ENCODE measurements around the gene CALCOCO2. TPM values are rescaled to one million over a fixed set of nuclear protein-coding genes. Genes with fewer than 3 reads are reported as not detected.

Gene CALCOCO2
- total and polyA plus RNA-seq, 2 of the 13 experiments (the other 11 are each of a cell fraction or from before 2014, with no cell fraction given) = 72.9 to 111 TPM

GRCh38 chr17:48804936-48805411 is 25.9 kb upstream of the CALCOCO2 start (continued):
- TF ChIP-seq, protein P1, sequence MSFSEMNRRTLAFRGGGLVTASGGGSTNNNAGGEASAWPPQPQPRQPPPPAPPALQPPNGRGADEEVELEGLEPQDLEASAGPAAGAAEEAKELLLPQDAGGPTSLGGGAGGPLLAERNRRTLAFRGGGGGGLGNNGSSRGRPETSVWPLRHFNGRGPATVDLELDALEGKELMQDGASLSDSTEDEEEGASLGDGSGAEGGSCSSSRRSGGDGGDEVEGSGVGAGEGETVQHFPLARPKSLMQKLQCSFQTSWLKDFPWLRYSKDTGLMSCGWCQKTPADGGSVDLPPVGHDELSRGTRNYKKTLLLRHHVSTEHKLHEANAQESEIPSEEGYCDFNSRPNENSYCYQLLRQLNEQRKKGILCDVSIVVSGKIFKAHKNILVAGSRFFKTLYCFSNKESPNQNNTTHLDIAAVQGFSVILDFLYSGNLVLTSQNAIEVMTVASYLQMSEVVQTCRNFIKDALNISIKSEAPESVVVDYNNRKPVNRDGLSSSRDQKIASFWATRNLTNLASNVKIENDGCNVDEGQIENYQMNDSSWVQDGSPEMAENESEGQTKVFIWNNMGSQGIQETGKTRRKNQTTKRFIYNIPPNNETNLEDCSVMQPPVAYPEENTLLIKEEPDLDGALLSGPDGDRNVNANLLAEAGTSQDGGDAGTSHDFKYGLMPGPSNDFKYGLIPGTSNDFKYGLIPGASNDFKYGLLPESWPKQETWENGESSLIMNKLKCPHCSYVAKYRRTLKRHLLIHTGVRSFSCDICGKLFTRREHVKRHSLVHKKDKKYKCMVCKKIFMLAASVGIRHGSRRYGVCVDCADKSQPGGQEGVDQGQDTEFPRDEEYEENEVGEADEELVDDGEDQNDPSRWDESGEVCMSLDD (CRISPR knock-in tag; IDR thresholded peaks at IDR 0.05; ENCODE audit: borderline replicate concordance) = no peak
- TF ChIP-seq, protein P2, sequence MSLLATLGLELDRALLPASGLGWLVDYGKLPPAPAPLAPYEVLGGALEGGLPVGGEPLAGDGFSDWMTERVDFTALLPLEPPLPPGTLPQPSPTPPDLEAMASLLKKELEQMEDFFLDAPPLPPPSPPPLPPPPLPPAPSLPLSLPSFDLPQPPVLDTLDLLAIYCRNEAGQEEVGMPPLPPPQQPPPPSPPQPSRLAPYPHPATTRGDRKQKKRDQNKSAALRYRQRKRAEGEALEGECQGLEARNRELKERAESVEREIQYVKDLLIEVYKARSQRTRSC (CRISPR knock-in tag; IDR thresholded peaks at IDR 0.05; ENCODE audit: low read depth) = no peak
- no peak for TF ChIP-seq SRSF1 (optimal IDR thresholded peaks at IDR 0.05; ENCODE audit: low read depth, low read length)
- TF ChIP-seq PLRG1 (conservative IDR thresholded peaks at IDR 0.05) = no peak
- no peak for TF ChIP-seq ZKSCAN1 (IDR thresholded peaks at IDR 0.05; ENCODE audit: low read length)
- TF ChIP-seq EHMT2 (IDR thresholded peaks at IDR 0.05; ENCODE audit: borderline replicate concordance, low read depth, low read length) = no peak
- TF ChIP-seq ZFP36L2 (CRISPR knock-in tag; IDR thresholded peaks at IDR 0.05) = 0 out of 2 replicates have a peak, but pooled peaks have one; percentile 17
- TF ChIP-seq, protein P3, sequence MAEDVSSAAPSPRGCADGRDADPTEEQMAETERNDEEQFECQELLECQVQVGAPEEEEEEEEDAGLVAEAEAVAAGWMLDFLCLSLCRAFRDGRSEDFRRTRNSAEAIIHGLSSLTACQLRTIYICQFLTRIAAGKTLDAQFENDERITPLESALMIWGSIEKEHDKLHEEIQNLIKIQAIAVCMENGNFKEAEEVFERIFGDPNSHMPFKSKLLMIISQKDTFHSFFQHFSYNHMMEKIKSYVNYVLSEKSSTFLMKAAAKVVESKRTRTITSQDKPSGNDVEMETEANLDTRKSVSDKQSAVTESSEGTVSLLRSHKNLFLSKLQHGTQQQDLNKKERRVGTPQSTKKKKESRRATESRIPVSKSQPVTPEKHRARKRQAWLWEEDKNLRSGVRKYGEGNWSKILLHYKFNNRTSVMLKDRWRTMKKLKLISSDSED (CRISPR knock-in tag; IDR thresholded peaks at IDR 0.05) = no peak
- no peak for TF ChIP-seq ZNF281 (CRISPR knock-in tag; IDR thresholded peaks at IDR 0.05; ENCODE audit: borderline replicate concordance)
- no peak for TF ChIP-seq POGZ (CRISPR knock-in tag; IDR thresholded peaks at IDR 0.05)
- TF ChIP-seq KLF15 (CRISPR knock-in tag; IDR thresholded peaks at IDR 0.05; ENCODE audit: borderline replicate concordance) = no peak
- no peak; the same call in 1 of the 2 replicates for TF ChIP-seq ETV5 (CRISPR knock-in tag; IDR thresholded peaks at IDR 0.05; ENCODE audit: borderline replicate concordance)
- no peak for TF ChIP-seq ZNF367 (CRISPR knock-in tag; IDR thresholded peaks at IDR 0.05; ENCODE audit: borderline replicate concordance)
- TF ChIP-seq SETDB1 (CRISPR knock-in tag; IDR thresholded peaks at IDR 0.05; ENCODE audit: borderline replicate concordance) = no peak
- TF ChIP-seq CHCHD3 (CRISPR knock-in tag; IDR thresholded peaks at IDR 0.05) = no peak
- TF ChIP-seq KDM5B (CRISPR knock-in tag; IDR thresholded peaks at IDR 0.05; ENCODE audit: borderline replicate concordance) = peak; percentile 42; the same call in 1 of the 2 replicates
- TF ChIP-seq CREB3 (CRISPR knock-in tag; IDR thresholded peaks at IDR 0.05) = no peak
- no peak for TF ChIP-seq RFXAP (CRISPR knock-in tag; IDR thresholded peaks at IDR 0.05; ENCODE audit: borderline replicate concordance)
- TF ChIP-seq, protein P4, sequence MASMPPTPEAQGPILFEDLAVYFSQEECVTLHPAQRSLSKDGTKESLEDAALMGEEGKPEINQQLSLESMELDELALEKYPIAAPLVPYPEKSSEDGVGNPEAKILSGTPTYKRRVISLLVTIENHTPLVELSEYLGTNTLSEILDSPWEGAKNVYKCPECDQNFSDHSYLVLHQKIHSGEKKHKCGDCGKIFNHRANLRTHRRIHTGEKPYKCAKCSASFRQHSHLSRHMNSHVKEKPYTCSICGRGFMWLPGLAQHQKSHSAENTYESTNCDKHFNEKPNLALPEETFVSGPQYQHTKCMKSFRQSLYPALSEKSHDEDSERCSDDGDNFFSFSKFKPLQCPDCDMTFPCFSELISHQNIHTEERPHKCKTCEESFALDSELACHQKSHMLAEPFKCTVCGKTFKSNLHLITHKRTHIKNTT (CRISPR knock-in tag; IDR thresholded peaks at IDR 0.05) = no peak
